ENCODE results near the gene DUSP15.

Gene DUSP15

GRCh38 chr20:31837896-31838397, 32.4 kb downstream of the DUSP15 start:
- Histone ChIP-seq H2AFZ (ENCODE audit: low read depth, low read length, severe bottlenecking) (no peak overlapping the region), H4K20me1 (ENCODE audit: low read depth, low read length) (no peaks in the 10 kb centered on the region), H3K79me2 (ENCODE audit: insufficient read depth, low read length) (no peaks in the 10 kb centered on the region), H3K4me3 (ENCODE audit: insufficient read depth, low read length, poor library complexity, severe bottlenecking) (no peak overlapping the region), H3K27ac (ENCODE audit: low read depth, low read length) (no peak overlapping the region), H3K36me3 (ENCODE audit: low read length) (no peaks in the 10 kb centered on the region), H3K9ac (ENCODE audit: low read length) (no peak overlapping the region), H3K9me3 (ENCODE audit: insufficient read depth, low read length) (no peaks in the 10 kb centered on the region), H3F3A (ENCODE audit: insufficient read depth) (no peaks in the 10 kb centered on the region), H3K9me2 (replicated peaks; ENCODE audit: insufficient read depth, low read length) (no peaks in the 10 kb centered on the region), H3K4me2 (ENCODE audit: low read depth, low read length, poor library complexity, severe bottlenecking) (no peak overlapping the region), H3K27me3 (ENCODE audit: low read length) (no peaks in the 10 kb centered on the region)
- TF ChIP-seq EZH2phosphoT487 (conservative IDR thresholded peaks at IDR 0.05; ENCODE audit: low read length) (no peak), CTCF (IDR thresholded peaks at IDR 0.05; ENCODE audit: insufficient read depth, low read length, poor library complexity, severe bottlenecking) (no peak)

- no peaks in the 10 kb centered on the region for H3K79me2 ChIP-seq (ENCODE audit: insufficient read depth, low read length)
- no peaks in the 10 kb centered on the region for H3K36me3 ChIP-seq (ENCODE audit: low read length)
- no peak overlapping the region for H3K4me3 ChIP-seq (ENCODE audit: insufficient read depth, low read length, poor library complexity, severe bottlenecking)
- H3F3A ChIP-seq (ENCODE audit: insufficient read depth): no peaks in the 10 kb centered on the region
- no peak overlapping the region for H3K4me2 ChIP-seq (ENCODE audit: low read depth, low read length, poor library complexity, severe bottlenecking)
- no peak overlapping the region for H3K9ac ChIP-seq (ENCODE audit: low read length)
- H2AFZ ChIP-seq (ENCODE audit: low read depth, low read length, severe bottlenecking): no peak overlapping the region
- no peak overlapping the region for H3K27ac ChIP-seq (ENCODE audit: low read depth, low read length)
- no peaks in the 10 kb centered on the region for H3K9me3 ChIP-seq (ENCODE audit: insufficient read depth, low read length)
- H3K27me3 ChIP-seq (ENCODE audit: low read length): no peaks in the 10 kb centered on the region
- no peak for TF ChIP-seq EZH2phosphoT487 (conservative IDR thresholded peaks at IDR 0.05; ENCODE audit: low read length)
- TF ChIP-seq CTCF (IDR thresholded peaks at IDR 0.05; ENCODE audit: insufficient read depth, low read length, poor library complexity, severe bottlenecking): no peak
- H4K20me1 ChIP-seq (ENCODE audit: low read depth, low read length): no peaks in the 10 kb centered on the region
- no peaks in the 10 kb centered on the region for H3K9me2 ChIP-seq (replicated peaks; ENCODE audit: insufficient read depth, low read length)
Measured at GRCh38 chr20:31836853-31837608, 33.3 kb downstream of the DUSP15 start.

GRCh38 chr20:31835977-31836852, 34.1 kb downstream of the DUSP15 start:
- Histone ChIP-seq H3K9me2 (replicated peaks; ENCODE audit: insufficient read depth, low read length) (no peaks in the 10 kb centered on the region), H4K20me1 (ENCODE audit: low read depth, low read length) (no peaks in the 10 kb centered on the region), H3K4me2 (ENCODE audit: low read depth, low read length, poor library complexity, severe bottlenecking) (no peak overlapping the region), H3K79me2 (ENCODE audit: insufficient read depth, low read length) (no peaks in the 10 kb centered on the region), H3K4me3 (ENCODE audit: insufficient read depth, low read length, poor library complexity, severe bottlenecking) (no peak overlapping the region), H2AFZ (ENCODE audit: low read depth, low read length, severe bottlenecking) (no peak overlapping the region), H3K27ac (ENCODE audit: low read depth, low read length) (no peak overlapping the region), H3K9ac (ENCODE audit: low read length) (no peak overlapping the region), H3K9me3 (ENCODE audit: insufficient read depth, low read length) (no peaks in the 10 kb centered on the region), H3F3A (ENCODE audit: insufficient read depth) (no peaks in the 10 kb centered on the region), H3K36me3 (ENCODE audit: low read length) (no peaks in the 10 kb centered on the region), H3K27me3 (ENCODE audit: low read length) (no peaks in the 10 kb centered on the region)
- no peak for TF ChIP-seq EZH2phosphoT487 (conservative IDR thresholded peaks at IDR 0.05; ENCODE audit: low read length)
- no peak for TF ChIP-seq CTCF (IDR thresholded peaks at IDR 0.05; ENCODE audit: insufficient read depth, low read length, poor library complexity, severe bottlenecking)

All from SU-DHL-6 (cell line).